Lung (tissue), 12 donors: ENCODE measurements around the gene MARK3. TPM values are rescaled to one million over a fixed set of nuclear protein-coding genes. Genes with fewer than 3 reads are reported as not detected.

Source experiments
- ATAC-seq: fragments of 200-7000 bp; cut with Tn5 transposase; one replicate; pipeline ENCODE4 v1.9.1; 2020; ENCODE audit warnings: moderate number of reproducible peaks; ENCODE audit not compliant: insufficient read depth, low FRiP score
- DNase-seq, 3 donors: peaks; one replicate each; pipeline ENCODE4 v3.0.0-alpha.2; 2013 to 2017
- H3K27ac ChIP-seq, 2 donors: one replicate each; pipeline ENCODE4 v1.5.1; 2013; ENCODE audit warnings: mild to moderate bottlenecking in 2 of 2, moderate library complexity in 2 of 2, control low read depth in 1 of 2, inconsistent platforms in 1 of 2, low read depth in 1 of 2, low read length in 1 of 2
- H3K27me3 ChIP-seq, 3 donors: one replicate each; pipeline ENCODE4 v1.5.1; 2013; ENCODE audit warnings: low read length in 2 of 3; ENCODE audit not compliant: control insufficient read depth in 3 of 3, insufficient read depth in 3 of 3
- H3K36me3 ChIP-seq, 4 donors: one replicate each; pipeline ENCODE4 v1.5.1; 2013; ENCODE audit warnings: low read length in 4 of 4, mild to moderate bottlenecking in 1 of 4, moderate library complexity in 1 of 4; ENCODE audit not compliant: control insufficient read depth in 4 of 4, insufficient read depth in 4 of 4
- H3K4me1 ChIP-seq, 5 donors: one replicate each; pipeline ENCODE4 v1.5.1; 2013; ENCODE audit warnings: low read length in 5 of 5, mild to moderate bottlenecking in 2 of 5, moderate library complexity in 1 of 5; ENCODE audit not compliant: control insufficient read depth in 5 of 5, insufficient read depth in 5 of 5
- H3K4me3 ChIP-seq: one replicate; pipeline ENCODE4 v1.5.1; 2013; ENCODE audit warnings: mild to moderate bottlenecking, control low read depth, moderate library complexity
- H3K9ac ChIP-seq, 2 donors: one replicate each; pipeline ENCODE4 v1.5.1; 2013; ENCODE audit warnings: low read length in 2 of 2, control low read depth in 1 of 2; ENCODE audit not compliant: insufficient read depth in 1 of 2
- H3K9me3 ChIP-seq, 4 donors: one replicate each; pipeline ENCODE4 v1.5.1; 2013; ENCODE audit warnings: low read length in 3 of 4, mild to moderate bottlenecking in 1 of 4, moderate library complexity in 1 of 4; ENCODE audit not compliant: control insufficient read depth in 4 of 4, insufficient read depth in 3 of 4
- CTCF ChIP-seq: IDR thresholded peaks from 2 replicates; pipeline ENCODE4 v1.5.1; 2012; ENCODE audit warnings: mild to moderate bottlenecking; ENCODE audit errors: control extremely low read depth, extremely low read depth
- WGBS, 2 donors: extraction: QIAGEN DNeasy Blood & Tissue Kit; methylation state at CpG; one replicate each; pipeline ENCODE4 v1.1.7; 2013; 5-methylcytosine and 5-hydroxymethylcytosine counted together
- polyA plus RNA-seq, 2 donors: library from polyadenylated mRNA; stranded (reverse); fragments of 200-250 nt; gene quantifications; one replicate each; pipeline ENCODE4 v1.2.1, GENCODE V29; 2013
- total RNA-seq, 2 donors: library from RNA; depleted of rRNA in 1 of 2; stranded (reverse); fragments of >200 nt in 1 of 2; gene quantifications; one replicate each; pipeline ENCODE4 v1.2.1, GENCODE V29; 2014 to 2021
- donor health status: control.
- donor health status: control.
- donor health status: Bipolar disorder and iron deficiency.
- donor health status: healthy.
- donor health status: DM: yes; HTN: yes; CAD: no.

The MARK3 gene
- total and polyA plus RNA-seq, 4 donors, result 56.2 to 177 (median 101) TPM

DNA sequence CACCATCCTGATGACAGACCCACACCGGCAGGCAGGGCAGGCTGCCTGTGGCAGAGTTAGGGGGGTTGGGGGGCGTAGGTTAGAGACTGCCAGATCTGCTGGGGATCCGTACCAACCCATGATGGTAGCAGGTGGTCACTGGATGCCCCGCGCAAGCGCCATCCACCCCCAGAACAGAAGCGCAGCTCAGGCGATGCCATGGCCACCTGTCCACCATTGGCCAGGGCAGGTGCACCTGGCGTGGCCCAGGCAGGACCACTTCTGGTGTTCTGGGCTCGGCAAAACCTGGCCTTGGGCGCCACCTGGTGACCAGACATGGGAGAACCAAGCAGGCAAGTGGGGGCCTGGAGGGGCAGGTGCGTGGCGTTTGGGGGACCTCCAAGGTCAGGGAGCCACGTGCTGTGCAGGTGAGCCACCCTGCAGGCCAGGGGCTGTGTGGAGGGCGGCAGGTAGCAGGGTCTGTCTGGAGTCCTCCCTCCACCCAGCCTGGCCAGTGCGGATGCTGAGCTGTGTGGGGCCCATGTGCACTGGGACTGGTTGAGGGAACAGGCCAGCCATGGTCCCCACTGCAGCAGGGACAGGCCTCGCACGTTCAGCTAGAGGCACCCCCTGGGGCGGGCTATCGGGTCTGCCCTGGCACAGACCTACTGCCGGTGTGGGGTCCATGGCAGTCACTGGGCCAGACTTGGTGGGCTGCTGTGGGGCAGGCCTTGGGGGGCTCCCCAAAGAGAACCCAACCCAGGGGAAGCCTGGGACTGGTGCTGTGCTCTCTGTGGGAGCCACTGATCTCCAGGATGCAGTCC lies 161.6 kb downstream of the MARK3 start:
- peak; percentile 69 for TF ChIP-seq CTCF
- ATAC-seq, result peak; percentile 71
- Histone ChIP-seq H3K27ac (no peak overlapping the region), H3K27me3 (no peaks in the 10 kb centered on the region), H3K4me1 (peaks cover 0 to 35% (median 32%) of the 10 kb centered on the region in 5 donors), H3K4me3 (no peak overlapping the region), H3K36me3 (no peaks in the 10 kb centered on the region), H3K9ac (no peak overlapping the region), H3K9me3 (no peaks in the 10 kb centered on the region)
- peak in 2 of 3 donors; percentile 52 to 71 for DNase-seq
- WGBS, 2 donors, result 26 to 36% methylated on average over 21 of the region's 21 CpGs

DNA sequence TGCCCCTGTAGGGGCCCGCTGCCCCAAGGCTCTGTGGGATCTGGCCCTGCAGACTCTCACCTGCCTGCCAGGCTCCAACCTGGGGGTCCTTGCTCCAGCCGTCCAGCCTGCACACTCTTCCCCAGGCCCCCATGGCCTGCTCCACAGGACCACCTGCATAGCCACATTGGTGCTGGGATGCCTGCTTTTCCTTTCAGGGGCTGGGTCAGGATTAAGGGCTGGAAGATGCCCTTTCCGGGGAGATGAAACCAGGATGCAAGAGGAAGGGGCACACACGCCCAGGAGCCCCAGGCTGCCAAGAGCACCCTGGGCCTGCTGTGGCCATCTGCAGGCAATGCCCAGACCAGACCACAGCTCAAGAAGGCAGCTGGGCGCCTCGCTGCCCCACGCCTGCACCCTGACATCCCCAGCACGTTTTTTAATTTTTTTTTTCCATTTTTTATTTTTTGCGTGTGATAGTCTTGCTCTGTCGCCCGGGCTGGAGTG lies 162.3 kb downstream of the MARK3 start:
- 89 to 91% methylated on average over 11 of the region's 11 CpGs for WGBS, 2 donors
- DNase-seq (no peak), ATAC-seq (no peak)
- no peak overlapping the region for H3K9ac ChIP-seq
- no peak for TF ChIP-seq CTCF
- no peak overlapping the region for H3K27ac ChIP-seq
- H3K4me3 ChIP-seq, result no peak overlapping the region
- no peaks in the 10 kb centered on the region for H3K27me3 ChIP-seq
- no peaks in the 10 kb centered on the region for H3K9me3 ChIP-seq
- H3K4me1 ChIP-seq, result peaks cover 0 to 29% (median 28%) of the 10 kb centered on the region in 5 donors
- no peaks in the 10 kb centered on the region for H3K36me3 ChIP-seq

DNA sequence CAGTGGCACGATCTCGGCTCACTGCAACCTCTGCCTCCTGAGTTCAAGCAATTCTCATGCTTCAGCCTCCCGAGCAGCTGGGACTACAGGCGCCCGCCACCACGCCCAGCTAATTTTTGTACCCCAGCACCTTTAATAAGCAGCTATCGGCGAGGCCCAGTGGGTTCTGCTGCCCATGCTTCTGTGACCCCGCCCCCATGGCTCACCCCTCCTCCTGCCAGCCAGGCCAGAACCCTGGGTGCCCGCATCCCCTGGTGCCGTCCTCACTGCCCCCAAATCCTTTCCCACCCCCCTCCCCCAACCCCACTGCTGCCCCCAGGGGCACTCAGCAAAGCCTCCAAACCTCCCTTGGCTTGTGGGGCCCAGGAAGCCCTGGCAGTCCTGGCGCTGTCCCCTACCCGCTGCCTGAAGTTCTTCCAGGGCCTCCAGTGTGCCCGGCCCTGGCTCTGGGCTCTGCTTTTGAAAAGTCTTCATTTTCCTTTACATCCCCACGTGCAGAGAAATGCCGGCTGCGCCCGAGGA lies 162.8 kb downstream of the MARK3 start:
- no peak overlapping the region for H3K9ac ChIP-seq
- peaks cover 0 to 31% (median 23%) of the 10 kb centered on the region in 5 donors for H3K4me1 ChIP-seq
- 91 to 92% methylated on average over 18 of the region's 18 CpGs for WGBS, 2 donors
- ATAC-seq (no peak), DNase-seq (no peak)
- no peaks in the 10 kb centered on the region for H3K27me3 ChIP-seq
- no peak overlapping the region for H3K4me3 ChIP-seq
- H3K27ac ChIP-seq, result no peak overlapping the region
- TF ChIP-seq CTCF, result no peak
- no peaks in the 10 kb centered on the region for H3K9me3 ChIP-seq
- H3K36me3 ChIP-seq, result no peaks in the 10 kb centered on the region
